Measurements from ENCODE around the gene OR4D2. TPM values are rescaled to one million over a fixed set of nuclear protein-coding genes. Genes with fewer than 3 reads are reported as not detected.

The OR4D2 gene
- total and polyA plus RNA-seq, 5 experiments from 2014 or later, result not detected

DNA sequence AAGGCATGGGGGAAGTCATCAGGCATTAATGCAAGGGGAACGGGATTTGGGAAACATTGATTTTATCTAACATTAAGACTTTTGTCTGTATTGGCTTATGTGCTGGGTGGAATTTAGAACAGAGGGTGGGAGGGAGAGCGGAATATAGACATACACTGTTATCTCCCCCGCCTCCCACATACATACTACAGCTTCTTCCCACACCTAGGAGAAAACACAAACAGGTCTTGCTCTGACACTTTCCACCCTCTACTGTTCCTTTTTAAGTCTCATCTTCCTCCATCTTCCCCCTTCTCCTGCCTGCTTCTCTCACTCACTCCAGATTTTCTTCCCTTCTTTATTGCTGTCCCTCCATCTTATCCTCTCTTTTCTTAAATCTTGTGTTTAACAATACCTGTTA is 18.2 kb upstream of the OR4D2 start:
- Mint-ChIP-seq H3K9me3 (peaks cover 16 to 66% (median 48%) of the 10 kb centered on the region in 9 donors), H3K36me3 (peaks cover 0 to 52% (median 37%) of the 10 kb centered on the region in 3 donors), H3K27me3 (no peaks in the 10 kb centered on the region), H3K4me3 (no peak overlapping the region), H3K4me1 (peaks cover 24 to 44% (median 37%) of the 10 kb centered on the region in 4 donors), H3K27ac (peak overlapping the region in 2 of 10 donors; percentile 20 to 78)
- ATAC-seq (no peak), DNase-seq (no peak)
- POLR2A ChIA-PET, result interaction anchor here (0.8 kb wide), 1 partner anchor 22 kb away, joined by 3 read pairs; no protein-coding TSS in a partner anchor

DNA sequence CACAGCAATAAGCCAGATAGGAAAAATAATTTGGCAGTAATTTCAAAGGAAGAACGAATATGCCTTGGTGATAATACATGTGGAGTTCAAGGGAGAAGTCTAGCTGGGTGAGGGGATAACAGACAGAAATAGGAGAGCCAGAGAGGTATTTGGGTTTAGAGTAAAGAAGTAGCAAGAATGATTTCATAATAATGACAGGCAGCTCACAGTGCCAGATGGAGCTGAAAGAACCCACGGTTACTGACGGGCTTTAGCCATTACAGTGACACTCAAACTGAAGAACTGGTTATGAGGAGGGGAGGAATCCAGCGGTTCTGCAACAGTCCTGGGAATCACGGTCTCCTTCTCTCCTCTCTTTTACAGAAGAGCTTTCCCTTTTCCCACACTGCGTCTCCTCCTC is 16.4 kb upstream of the OR4D2 start:
- Mint-ChIP-seq H3K27me3 (no peaks in the 10 kb centered on the region), H3K4me3 (peak overlapping the region in 2 of 10 donors; percentile 15 to 22)

DNA sequence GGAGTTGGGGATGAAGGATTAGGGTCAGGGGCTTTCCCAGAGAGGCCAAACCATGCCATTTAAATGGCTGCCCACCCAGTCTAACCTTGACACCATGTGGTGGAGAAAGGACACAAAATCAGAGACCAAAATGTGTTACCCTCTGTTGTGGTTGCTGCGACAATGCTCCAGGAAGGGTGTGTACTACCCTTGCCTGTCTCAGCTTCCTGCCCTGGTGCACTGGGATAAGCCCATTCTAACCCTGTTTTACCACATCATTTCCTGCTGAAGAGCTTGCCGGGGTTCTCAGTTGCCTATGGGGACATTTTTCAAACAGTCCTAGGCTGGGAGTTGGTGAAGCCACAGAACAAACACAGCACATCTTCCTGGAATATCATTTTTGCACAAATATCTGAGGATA is 13.7 kb upstream of the OR4D2 start:
- Mint-ChIP-seq H3K4me3 (peak overlapping the region; percentile 29 to 92 (median 74)), H3K4me1 (peaks cover 42 to 80% (median 77%) of the 10 kb centered on the region in 4 donors)

More for the DNA sequence above, 16.4 kb upstream of the OR4D2 start:
- DNase-seq (no peak), ATAC-seq (no peak)
- Mint-ChIP-seq H3K4me1 (peaks cover 34 to 62% (median 54%) of the 10 kb centered on the region in 4 donors), H3K9me3 (peaks cover 19 to 53% (median 30%) of the 10 kb centered on the region in 9 donors), H3K27ac (peak overlapping the region in 8 of 10 donors; percentile 1 to 73 (median 22)), H3K36me3 (peaks cover 0 to 39% (median 33%) of the 10 kb centered on the region in 3 donors)
- POLR2A ChIA-PET, result interaction anchor here (1.7 to 2.2 kb wide), 2 partner anchors 20 to 27 kb away, joined by 5 to 11 read pairs; no protein-coding TSS in a partner anchor

DNA sequence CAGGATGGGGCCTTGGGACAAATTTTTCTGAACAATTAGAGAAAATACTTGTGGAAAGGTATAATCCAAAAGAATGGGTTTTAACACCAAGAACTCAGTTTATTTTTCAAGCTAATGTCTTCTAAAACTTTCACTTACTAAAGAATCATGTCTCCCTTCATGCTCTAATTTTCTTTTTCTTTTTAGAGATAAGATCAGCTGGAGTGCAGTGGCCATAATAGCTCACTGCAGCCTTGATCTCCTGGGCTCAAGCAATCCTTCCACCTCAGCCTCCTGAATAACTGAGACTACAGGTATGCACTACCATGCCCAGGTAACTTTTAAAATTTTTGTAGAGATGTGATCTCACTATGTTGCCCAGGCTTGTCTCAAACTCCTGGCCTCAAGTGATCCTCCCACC is 13.1 kb upstream of the OR4D2 start:
- Mint-ChIP-seq H3K27ac (peak overlapping the region; percentile 95 to 98 (median 96)), H3K4me1 (peaks cover 41 to 82% (median 80%) of the 10 kb centered on the region in 4 donors), H3K27me3 (peaks cover 0 to 1% (median 0%) of the 10 kb centered on the region in 5 donors), H3K36me3 (peaks cover 0 to 23% (median 15%) of the 10 kb centered on the region in 3 donors), H3K9me3 (peaks cover 0 to 27% (median 10%) of the 10 kb centered on the region in 9 donors), H3K4me3 (peak overlapping the region in 8 of 10 donors; percentile 29 to 92 (median 74))
- POLR2A ChIA-PET, result interaction anchor here (0.6 to 3.4 kb wide), 12 partner anchors 17 to 478 kb away, joined by 3 to 14 read pairs (median 4); partner anchors contain the start of genes DYNLL2 and MKS1
- DNase-seq (no peak), ATAC-seq (no peak)

More for the DNA sequence above, 13.7 kb upstream of the OR4D2 start:
- POLR2A ChIA-PET, result interaction anchor here (0.6 to 3.4 kb wide), 10 partner anchors 17 to 479 kb away, joined by 3 to 14 read pairs (median 4); partner anchors contain the start of genes DYNLL2 and MKS1
- peak overlapping the region; percentile 95 to 98 (median 96) for H3K27ac Mint-ChIP-seq
- ATAC-seq (peak; percentile 72 to 84), DNase-seq (peak in 9 of 10 donors; percentile 27 to 83 (median 68))
- peaks cover 0 to 1% (median 0%) of the 10 kb centered on the region in 5 donors for H3K27me3 Mint-ChIP-seq
- peaks cover 0 to 23% (median 17%) of the 10 kb centered on the region in 3 donors for H3K36me3 Mint-ChIP-seq
- H3K9me3 Mint-ChIP-seq, result peaks cover 0 to 33% (median 10%) of the 10 kb centered on the region in 9 donors

DNA sequence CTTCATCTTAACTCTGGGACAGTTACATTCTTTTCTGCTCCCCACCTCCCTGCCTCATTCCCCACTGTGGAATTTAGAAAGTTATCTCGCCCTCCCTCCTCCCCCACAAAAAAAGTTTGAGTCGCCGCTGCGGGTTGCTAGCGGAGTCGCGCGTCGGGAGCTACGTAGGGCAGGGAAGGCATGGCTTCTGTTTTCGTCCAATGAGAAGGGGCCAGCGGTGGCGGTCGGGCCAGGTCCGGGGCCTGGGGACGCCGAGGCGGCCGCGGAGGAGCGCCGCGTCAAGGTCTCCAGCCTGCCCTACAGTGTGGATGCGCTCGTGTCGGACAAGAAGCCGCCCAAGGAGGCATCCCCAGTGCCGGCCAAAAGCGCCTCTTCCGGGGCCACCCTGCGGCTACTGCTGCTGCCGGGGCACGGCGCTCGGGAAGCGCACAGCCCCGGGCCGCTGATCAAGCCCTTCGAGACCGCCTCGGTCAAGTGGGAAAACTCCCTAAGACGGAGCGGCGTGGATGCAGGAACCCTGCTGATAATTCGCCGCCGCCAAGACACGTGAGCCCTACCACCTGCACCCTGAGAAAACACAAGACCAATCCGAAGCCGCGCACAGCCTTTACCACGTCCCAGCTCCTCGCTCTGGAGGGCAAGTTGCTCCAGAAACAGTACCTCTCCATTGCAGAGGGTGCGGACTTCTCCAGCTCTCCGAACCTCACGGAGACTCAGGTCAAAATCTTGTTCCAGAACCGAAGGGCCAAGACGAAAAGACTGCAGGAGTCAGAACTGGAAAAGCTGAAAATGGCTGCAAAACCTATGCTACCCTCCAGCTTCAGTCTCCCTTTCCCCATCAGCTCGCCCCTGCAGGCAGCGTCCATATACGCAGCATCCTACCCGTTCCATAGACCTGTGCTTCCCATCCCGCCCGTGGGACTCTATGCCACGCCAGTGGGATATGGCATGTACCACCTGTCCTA is 9.7 kb upstream of the OR4D2 start:
- H3K4me1 Mint-ChIP-seq, result peaks cover 32 to 75% (median 65%) of the 10 kb centered on the region in 4 donors
- POLR2A ChIA-PET, result interaction anchor here (0.7 to 2.1 kb wide), 7 partner anchors 8 to 304 kb away, joined by 3 to 15 read pairs (median 4); partner anchors contain the start of genes MKS1 and OR4D2
- peak; percentile 30 to 77 (median 54) for DNase-seq
- peaks cover 0 to 3% (median 0%) of the 10 kb centered on the region in 5 donors for H3K27me3 Mint-ChIP-seq
- peaks cover 2 to 12% (median 7%) of the 10 kb centered on the region in 9 donors for H3K9me3 Mint-ChIP-seq
- ATAC-seq, result peak; percentile 66 to 69
- H3K4me3 Mint-ChIP-seq, result peak overlapping the region; percentile 92 to 99 (median 95)
- H3K36me3 Mint-ChIP-seq, result peaks cover 2 to 26% (median 15%) of the 10 kb centered on the region in 3 donors
- peak overlapping the region; percentile 93 to 99 (median 96) for H3K27ac Mint-ChIP-seq

DNA sequence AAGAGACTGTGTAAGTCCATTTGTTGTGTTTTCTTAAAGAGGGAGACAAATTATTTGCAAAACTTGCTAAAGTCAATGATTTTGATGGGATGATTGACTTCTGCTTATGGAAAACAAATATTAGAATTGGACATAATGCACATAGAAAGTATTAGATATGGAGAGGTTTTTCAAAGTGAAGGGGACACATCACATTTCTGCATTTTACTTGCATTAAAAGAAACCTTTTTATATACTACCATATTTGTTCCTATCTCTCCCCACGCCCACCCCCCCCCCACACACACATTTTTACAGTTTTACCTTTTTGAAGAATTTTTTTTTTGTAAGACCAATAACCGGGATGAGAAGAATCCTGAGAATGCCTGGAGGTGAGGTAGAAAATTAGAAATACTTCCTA is 8.6 kb upstream of the OR4D2 start:
- H3K4me3 Mint-ChIP-seq, result peak overlapping the region; percentile 19 to 95 (median 46)
- POLR2A ChIA-PET, result interaction anchor here (1.7 to 2.1 kb wide), 2 partner anchors 9 to 12 kb away, joined by 4 to 15 read pairs; partner anchors contain the start of gene OR4D2
- H3K4me1 Mint-ChIP-seq, result peaks cover 24 to 65% (median 54%) of the 10 kb centered on the region in 4 donors
- peak overlapping the region in 6 of 10 donors; percentile 31 to 99 (median 72) for H3K27ac Mint-ChIP-seq
- H3K9me3 Mint-ChIP-seq, result peaks cover 2 to 12% (median 7%) of the 10 kb centered on the region in 9 donors
- ATAC-seq, result no peak
- H3K27me3 Mint-ChIP-seq, result peaks cover 0 to 3% (median 0%) of the 10 kb centered on the region in 5 donors
- H3K36me3 Mint-ChIP-seq, result peaks cover 2 to 26% (median 19%) of the 10 kb centered on the region in 3 donors
- DNase-seq, result no peak

DNA sequence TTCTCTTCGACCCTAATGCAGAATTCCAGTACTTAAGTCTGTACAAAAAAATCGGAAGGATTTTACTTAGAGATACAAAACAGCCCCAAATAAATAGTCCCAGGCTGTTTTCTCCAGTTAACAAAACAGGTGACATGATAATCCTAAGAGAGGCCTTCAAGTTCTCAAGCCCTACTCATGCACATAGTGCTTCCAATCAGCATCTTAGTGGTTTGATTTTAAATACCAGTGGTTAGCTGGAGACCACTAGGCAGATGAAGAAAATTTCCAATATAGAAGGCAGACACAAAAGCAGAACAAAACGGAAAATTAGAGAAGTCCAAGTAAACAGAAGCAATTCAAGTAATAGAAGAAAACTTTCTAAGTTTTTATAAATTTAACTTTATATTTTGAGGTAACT is 5.2 kb upstream of the OR4D2 start:
- DNase-seq (no peak), ATAC-seq (no peak)
- Mint-ChIP-seq H3K4me3 (no peak overlapping the region), H3K4me1 (peaks cover 15 to 50% (median 25%) of the 10 kb centered on the region in 4 donors), H3K9me3 (peaks cover 0 to 10% (median 1%) of the 10 kb centered on the region in 9 donors), H3K27me3 (peaks cover 0 to 6% (median 0%) of the 10 kb centered on the region in 5 donors), H3K27ac (no peak overlapping the region), H3K36me3 (peaks cover 2 to 16% (median 14%) of the 10 kb centered on the region in 3 donors)
- POLR2A ChIA-PET, result interaction anchor here (1.1 kb wide), 1 partner anchor 10 kb away, joined by 3 read pairs; no protein-coding TSS in a partner anchor

DNA sequence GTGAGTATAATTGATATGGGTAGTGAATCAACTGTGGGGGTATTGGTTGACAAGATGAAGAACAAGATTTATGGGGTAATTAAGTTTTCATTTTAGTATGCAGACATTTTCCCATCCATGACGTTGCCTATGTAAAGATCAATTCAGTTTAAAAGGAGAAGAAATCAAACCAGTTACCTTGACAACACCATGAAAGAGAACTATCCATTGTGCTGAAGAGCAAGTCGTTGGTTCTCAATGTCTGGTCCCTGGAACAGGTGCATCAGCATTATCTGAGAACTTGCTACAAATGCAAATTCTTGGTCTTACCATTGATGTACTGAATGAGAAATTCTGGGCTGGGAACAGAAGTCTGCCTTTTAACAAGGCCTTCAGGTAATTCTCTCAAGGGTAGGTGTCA is 801 bp upstream of the OR4D2 start:
- POLR2A ChIA-PET, result no interaction called here
- Mint-ChIP-seq H3K4me1 (peaks cover 38 to 59% (median 40%) of the 10 kb centered on the region in 4 donors), H3K27me3 (peaks cover 0 to 5% (median 0%) of the 10 kb centered on the region in 5 donors), H3K36me3 (peaks cover 0 to 6% (median 0%) of the 10 kb centered on the region in 3 donors), H3K9me3 (peaks cover 0 to 5% (median 0%) of the 10 kb centered on the region in 9 donors), H3K27ac (no peak overlapping the region), H3K4me3 (no peak overlapping the region)
- DNase-seq (peak in 2 of 10 donors; percentile 13 to 30), ATAC-seq (no peak)

DNA sequence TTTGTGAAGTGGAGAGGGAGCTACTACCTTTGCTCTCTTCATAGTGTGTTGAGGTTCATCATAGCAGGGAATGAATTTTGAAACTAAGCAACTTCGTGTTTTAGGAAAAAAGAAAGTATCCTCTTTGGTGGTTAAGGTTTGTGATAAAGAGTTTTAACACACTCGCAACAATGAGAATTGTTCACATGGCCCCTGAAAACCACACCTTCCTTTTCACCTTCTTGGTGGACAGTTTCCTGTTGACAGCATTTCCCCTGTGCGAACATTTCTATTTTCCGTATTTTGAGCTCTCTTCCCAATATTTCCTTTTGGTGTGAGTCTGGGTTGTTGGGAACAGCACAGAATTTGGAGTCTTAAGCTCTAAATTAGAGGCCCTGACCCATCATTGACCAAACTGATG is 3.8 kb downstream of the OR4D2 start:
- Mint-ChIP-seq H3K9me3 (peaks cover 0 to 5% (median 0%) of the 10 kb centered on the region in 9 donors), H3K4me1 (peaks cover 44 to 60% (median 53%) of the 10 kb centered on the region in 4 donors), H3K4me3 (peak overlapping the region; percentile 36 to 86 (median 68)), H3K27me3 (peaks cover 0 to 6% (median 0%) of the 10 kb centered on the region in 5 donors), H3K36me3 (no peaks in the 10 kb centered on the region), H3K27ac (peak overlapping the region; percentile 64 to 94 (median 91))
- ATAC-seq, result no peak
- peak in 1 of 10 donors; percentile 18 for DNase-seq
- POLR2A ChIA-PET, result interaction anchor here (0.7 to 3.0 kb wide), 9 partner anchors 11 to 49 kb away, joined by 3 to 15 read pairs (median 5); no protein-coding TSS in a partner anchor

DNA sequence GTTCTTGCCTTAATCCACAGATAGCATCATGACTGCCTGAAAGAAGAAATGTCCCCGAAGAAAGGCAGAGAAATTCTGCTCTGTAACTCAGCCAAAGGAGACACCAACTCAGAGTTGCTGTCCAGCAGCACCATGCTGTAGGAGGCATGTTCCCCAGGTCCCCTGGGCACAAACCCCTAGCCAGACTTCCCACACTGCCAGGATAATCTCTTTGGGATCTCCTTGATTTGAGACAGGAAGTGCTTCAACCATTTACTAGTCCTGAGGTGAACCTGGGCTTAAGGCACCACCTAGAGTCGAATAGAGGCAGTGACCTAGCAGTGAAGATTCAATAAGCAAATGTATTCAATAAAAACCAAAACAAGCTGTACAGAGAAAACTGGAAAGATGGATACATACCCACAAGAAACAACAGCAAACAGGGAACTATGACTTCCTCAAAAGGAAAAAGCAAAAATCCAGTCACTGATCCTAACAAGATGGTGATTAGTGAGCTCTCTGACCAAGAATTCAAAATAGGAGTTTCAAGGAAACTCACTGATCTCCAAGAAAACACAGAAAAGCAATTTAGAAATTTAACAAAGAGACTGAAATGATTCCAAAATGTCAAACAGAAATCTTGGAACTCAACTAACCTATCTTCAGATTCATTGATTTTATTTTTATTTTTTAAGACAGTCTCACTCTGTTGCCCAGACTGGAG is 5.7 kb downstream of the OR4D2 start:
- Mint-ChIP-seq H3K27ac (peak overlapping the region in 8 of 10 donors; percentile 0 to 87 (median 70)), H3K4me3 (peak overlapping the region in 8 of 10 donors; percentile 8 to 58 (median 27)), H3K9me3 (peaks cover 0 to 5% (median 0%) of the 10 kb centered on the region in 9 donors), H3K4me1 (peaks cover 35 to 46% (median 43%) of the 10 kb centered on the region in 4 donors), H3K27me3 (peaks cover 0 to 12% (median 0%) of the 10 kb centered on the region in 5 donors), H3K36me3 (no peaks in the 10 kb centered on the region)
- ATAC-seq (peak; percentile 87 to 94), DNase-seq (peak in 8 of 10 donors; percentile 28 to 79 (median 54))
- POLR2A ChIA-PET, result interaction anchor here (0.6 to 3.0 kb wide), 5 partner anchors 15 to 51 kb away, joined by 3 to 14 read pairs (median 7); no protein-coding TSS in a partner anchor

DNA sequence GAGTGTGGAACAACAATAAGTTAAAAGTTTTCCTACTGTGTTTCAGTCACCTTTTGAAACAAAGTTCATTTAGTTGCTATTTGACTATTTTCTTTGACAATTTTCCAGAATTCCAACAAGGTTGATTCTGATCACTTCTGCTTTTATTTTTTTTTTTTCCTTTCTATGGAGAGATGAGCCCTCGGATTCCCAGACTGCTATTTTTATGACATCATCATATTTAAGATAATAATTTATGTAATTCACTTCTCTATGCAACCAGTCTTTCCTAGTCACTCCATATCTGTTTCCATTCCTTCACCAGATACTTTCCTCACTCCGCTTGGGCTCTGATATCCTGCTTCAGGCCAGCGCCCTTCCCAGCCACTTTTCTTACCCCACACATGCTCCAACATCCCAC is 8.1 kb downstream of the OR4D2 start:
- no peak overlapping the region for H3K27ac Mint-ChIP-seq
- no peaks in the 10 kb centered on the region for H3K36me3 Mint-ChIP-seq
- H3K4me3 Mint-ChIP-seq, result no peak overlapping the region
- H3K4me1 Mint-ChIP-seq, result peaks cover 21 to 28% (median 26%) of the 10 kb centered on the region in 4 donors
- peaks cover 0 to 13% (median 0%) of the 10 kb centered on the region in 5 donors for H3K27me3 Mint-ChIP-seq
- ATAC-seq (no peak), DNase-seq (no peak)
- POLR2A ChIA-PET, result no interaction called here
- H3K9me3 Mint-ChIP-seq, result peaks cover 0 to 4% (median 0%) of the 10 kb centered on the region in 9 donors
